Dedifferentiated amniotic fluid mesenchymal stem cell (primary cell): ENCODE data around the gene CFAP100.

Source experiments
- DNase-seq: peaks from one replicate; pipeline ENCODE4 v3.0.0-alpha.2; 2016; ENCODE audit errors: extremely low spot score

CFAP100 gene

DNA sequence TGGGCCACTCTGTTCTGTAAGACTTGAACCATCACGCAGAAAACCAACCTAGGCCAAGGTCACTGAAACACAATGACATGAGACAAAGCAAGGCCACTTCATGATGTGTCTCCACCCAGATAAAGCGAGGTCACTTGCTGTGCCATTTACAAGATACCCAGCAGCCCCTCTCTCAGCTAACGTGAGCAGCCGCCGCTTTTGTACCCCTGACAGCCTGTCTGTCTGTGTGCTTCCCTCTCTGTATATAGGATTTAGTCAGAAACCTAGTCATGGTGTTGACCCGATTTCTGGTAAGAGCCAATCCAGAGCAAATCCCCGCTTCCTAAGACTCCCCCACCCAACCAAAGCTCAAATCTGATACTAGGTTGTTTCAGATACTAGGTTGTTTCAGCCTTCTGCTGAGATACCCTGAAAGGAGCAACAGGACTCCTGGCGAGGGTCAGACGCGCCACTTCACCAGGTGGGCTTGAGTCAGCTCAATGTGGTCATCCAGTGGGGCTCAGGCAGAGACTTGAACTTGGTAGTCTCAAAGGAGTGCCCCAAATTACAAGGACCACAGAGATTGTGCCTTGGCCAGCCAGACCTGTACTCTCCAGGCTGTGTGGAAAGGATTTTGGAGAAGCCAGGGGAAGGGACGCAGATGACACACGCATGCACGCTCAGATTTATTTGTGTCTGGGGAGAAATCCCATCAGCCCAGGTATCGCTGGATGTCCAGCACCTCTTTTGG, 84.0 kb downstream of the CFAP100 start:
- DNase-seq: no peak

DNA sequence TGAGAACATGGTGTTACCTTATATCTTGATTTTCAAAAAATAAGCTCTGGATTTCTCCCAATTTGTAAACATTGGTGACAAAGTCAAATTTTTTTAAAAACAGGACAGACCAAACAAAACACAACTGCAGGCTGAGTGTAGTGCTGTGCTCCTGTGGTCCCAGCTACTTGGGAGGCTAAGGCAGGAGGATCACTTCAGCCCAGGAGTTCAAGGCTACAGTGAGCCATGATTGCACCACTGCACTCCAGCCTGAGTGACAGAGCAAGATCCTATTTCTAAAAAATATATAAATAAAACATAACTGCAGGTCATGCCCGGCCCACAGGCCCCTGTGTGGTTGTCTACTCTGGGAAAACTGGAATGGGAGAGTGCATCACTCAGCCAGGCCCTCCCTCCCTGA, 84.9 kb downstream of the CFAP100 start:
- no peak for DNase-seq

DNA sequence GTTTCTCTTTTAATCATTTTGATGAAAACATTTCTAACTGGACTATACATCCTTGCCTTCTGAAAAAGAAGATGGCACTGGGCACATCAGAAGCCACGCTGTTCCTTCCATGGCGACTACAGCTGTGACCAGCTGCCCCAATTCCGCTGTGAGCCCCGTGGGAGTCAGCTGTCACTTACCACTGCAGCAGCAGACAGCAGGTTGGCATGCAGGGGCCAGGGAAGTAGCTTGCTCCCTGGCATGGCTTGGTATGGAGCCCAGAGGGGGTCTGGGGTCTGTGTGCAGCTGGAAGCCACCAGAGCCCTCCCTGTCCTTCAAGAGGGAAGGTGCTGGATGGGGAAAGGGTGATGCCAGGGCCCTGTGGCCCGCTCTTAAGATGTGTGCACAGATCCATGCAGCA, 85.5 kb downstream of the CFAP100 start:
- no peak for DNase-seq

DNA sequence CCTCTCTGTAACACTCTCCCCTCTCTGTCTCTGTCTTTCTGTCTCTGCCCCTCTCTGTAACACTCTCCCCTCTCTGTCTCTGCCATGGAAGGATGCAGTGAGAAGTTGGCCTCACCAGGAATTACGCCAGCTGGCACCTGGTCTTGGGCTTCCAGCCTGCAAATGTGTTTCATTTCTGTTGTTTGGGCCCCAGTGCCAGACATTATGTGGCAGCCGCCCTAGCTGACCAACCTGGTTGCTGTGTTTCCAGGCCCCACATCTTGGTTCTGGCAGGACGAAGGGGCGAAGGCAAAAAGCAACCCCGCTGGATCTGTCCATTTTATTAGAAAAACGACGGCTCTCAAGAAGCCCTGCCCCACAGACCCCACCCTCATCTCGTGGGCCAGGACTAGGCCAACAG, 86.2 kb downstream of the CFAP100 start:
- no peak for DNase-seq

DNA sequence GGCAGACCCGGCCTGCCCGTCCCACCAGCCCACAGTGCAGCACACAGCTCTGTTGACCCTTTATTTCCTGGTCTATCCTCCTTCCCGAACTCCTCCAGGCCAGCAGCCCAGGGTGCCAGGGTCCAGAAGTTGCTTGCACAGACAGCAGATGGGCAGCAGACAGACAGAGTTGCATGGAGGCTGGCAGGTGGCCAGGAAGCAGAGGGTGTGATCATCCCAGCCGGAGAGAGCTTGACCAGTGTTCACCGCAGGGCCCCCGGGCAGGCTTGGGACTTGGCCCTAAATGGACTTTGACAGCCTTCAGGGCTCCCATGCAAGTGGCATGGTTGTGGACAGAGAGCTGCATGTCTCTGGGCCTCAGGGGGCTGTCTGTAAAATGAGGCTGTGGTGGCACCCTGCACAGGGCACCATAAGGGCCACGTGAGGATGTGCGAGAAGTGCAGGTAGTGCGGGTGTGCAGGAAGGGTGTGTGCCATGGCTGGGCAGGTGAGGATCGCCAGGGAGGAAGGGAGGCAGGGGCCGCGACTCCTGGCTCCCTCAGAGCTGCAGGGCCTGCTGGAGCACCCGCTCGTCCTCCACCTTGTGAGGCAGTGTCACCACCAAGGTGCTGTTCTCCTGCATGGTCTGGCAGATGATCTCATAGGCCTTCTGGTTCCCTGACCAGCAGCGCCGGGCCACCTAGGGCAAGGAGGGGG, 87.2 kb downstream of the CFAP100 start:
- no peak for DNase-seq

DNA sequence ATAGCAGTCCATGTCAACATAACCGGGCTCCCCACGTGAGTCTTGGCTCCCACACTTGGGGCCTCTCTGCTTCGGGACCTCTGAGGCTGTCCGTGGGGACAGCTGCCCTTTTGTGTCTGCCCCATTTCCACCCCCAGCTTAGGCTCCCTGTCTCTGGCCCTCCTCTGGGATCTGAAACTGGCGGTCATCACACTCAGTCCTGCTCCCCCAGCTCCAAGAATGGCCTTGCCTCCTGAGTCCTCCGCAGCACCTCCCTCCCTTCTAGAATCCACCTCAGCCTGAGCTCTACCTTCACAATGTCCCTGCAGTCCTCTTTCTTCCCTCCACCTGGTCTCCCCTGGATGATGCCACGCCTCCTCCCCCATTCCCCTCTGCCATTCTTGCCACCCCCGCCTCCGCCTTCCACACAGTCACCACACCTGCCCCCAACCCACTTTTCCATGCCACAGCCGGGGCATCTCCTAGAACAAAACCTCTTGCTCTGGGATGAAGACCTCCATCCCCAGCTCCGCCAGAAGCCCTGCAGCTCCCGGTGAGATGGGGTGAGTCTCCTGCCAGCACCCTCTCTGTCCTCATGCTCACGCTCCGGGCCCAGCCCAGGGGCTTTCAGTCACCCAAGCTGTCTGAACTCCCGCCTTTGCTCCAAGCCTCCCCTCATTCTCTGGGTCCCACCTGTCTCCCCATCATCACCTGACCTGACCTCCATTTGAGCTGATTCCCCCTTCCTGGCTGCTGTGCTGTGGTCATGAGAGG, 88.0 kb downstream of the CFAP100 start:
- no peak for DNase-seq

DNA sequence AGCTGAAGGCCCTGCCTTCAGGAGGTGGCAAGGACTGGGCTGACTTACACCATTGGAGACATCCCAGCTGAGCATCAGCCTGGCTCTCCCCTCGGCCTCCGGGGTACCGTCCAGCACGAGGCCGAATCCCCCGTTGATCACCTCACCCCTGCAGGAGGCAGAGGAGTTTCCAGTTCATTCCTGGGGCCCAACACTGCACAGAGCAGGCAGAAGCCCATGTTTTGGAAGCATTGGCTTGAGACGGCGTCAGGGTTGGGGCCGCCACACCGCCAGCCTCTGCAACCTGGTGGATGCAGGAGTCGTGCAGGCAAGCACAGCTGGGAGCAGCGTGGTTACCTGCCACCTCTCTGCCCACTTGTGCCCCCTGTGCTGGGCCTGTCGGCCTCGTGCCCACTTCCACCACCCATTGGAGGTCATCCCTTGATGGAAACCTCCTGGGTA, 88.6 kb downstream of the CFAP100 start:
- DNase-seq: no peak

DNA sequence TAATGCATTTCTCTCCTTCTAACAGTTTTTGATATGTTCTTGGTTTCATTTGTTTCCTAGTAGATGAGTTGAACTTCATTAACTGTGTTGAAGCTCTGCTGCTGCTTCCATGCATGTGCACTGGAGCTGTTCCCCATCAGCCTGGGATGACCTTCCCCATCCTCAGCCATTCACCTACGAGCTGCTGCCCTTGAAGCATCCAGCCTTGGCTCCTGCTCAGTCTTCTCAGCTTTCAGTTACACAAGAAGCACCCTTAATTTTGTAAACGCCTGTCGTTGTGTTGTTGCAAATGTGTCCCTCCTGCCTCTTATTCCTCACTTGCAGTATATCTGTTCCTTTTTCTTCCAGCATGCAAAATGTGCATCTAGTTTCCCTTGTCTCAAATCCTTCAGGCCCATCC, 89.4 kb downstream of the CFAP100 start:
- no peak for DNase-seq

DNA sequence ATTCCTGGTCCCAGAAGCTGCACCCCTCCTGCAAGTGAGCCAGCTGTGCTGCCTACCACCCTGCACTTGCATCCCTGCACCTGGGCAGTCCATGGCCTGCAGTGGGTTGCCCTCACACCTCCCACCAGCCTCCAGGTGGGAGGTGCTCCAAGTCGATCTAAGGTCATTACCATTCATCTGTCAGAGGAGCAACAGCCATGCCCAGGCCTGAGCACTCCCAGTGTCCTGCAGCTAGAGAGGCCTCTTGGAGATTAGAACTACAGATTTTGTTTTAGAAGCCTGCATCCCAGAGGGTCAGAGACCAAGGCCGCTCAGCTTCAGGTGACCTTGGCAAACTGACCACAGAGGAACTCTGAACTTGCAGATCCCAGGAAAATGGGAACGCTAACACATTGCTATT, 90.0 kb downstream of the CFAP100 start:
- DNase-seq: no peak

DNA sequence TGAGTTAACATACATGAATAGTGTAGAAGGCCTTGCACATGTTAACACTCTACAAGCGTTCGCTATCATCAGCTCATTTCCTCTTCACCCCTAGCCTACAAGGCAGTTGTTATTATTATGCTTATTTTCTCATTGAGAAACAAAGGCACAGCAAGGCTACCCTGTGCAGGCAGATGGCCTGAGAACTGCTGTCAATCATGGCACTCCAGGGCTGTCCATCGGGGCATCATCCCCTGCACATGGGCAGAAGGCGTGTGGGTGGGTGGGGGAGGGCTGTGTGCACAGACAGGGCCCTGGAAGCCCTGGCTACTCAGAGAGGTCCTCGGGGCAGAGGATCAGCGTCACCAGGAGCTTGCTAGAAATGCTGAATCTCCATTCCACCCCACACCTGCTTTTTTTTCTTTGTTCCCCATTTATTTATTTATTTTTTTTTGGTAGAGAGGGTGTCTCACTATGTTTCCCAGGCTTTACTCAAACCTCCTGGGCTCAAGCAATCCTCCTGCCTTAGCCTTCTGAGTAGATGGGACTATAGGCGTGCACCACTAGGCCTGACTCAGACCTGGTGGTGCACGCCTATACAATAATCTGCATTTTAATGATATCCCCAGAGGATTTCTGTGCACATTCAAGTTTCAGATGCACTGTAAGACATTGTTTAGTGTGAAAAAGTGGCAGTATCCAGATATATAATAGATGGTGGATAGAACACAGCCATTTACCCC, 90.6 kb downstream of the CFAP100 start:
- no peak for DNase-seq

DNA sequence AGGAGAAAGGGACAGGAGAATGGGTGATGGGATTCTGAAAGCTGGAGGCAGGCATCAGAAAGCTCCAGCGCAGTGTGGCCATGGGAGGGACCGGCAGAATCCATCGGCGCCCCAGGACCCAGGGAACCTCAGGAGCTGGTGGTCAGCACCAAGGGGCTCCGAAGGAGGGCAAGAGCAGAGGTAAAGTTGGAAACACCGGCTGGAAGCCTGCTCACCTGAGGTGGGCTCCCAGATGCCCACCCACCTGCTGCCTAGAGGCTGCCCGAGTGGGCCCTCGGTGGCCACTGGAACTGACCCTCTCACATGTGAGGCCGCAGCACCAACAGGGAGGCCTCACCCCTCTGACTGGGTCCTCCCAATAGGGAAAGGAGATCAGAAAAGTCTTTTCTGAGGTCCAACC, 91.2 kb downstream of the CFAP100 start:
- DNase-seq: no peak
